Colon (tissue), 2 donors: ENCODE data around the gene ARL6IP4.
"Not testable (repeated sequence)": the region's sequence is repeated elsewhere in the genome, so short reads cannot be mapped to it uniquely, and the experiment has no call there.

Experiments used
- FAIRE-seq: peaks from 2 replicates; lab custom pipeline; 2012; peaks lifted over from hg19 to GRCh38; lab: Jason Lieb, UNC
- donor health status: control.
- donor health status: control.

The ARL6IP4 gene

GRCh38 chr12:122980183-122981035 lies at the start of gene ARL6IP4:
Gene ARL6IP4 (plus strand): TSS chr12:122980681. CDS start chr12:122981140, 459 bp downstream.
- FAIRE-seq, result no peak

- no peak for FAIRE-seq
Observed at GRCh38 chr12:122932207-122932606, 48.3 kb upstream of the ARL6IP4 start.

- no peak for FAIRE-seq
Observed at GRCh38 chr12:122934722-122935121, 45.8 kb upstream of the ARL6IP4 start.

- FAIRE-seq, result no peak
Observed at GRCh38 chr12:122935318-122935717, 45.2 kb upstream of the ARL6IP4 start.

GRCh38 chr12:122937622-122938091 lies 42.8 kb upstream of the ARL6IP4 start:
- FAIRE-seq, result no peak

GRCh38 chr12:122939125-122939524 lies 41.4 kb upstream of the ARL6IP4 start:
- no peak for FAIRE-seq

GRCh38 chr12:122941351-122941750 lies 39.1 kb upstream of the ARL6IP4 start:
- not testable (repeated sequence) for FAIRE-seq

GRCh38 chr12:122942637-122943036 lies 37.8 kb upstream of the ARL6IP4 start:
- FAIRE-seq, result no peak

GRCh38 chr12:122943196-122943595 lies 37.3 kb upstream of the ARL6IP4 start:
- no peak for FAIRE-seq

- no peak for FAIRE-seq
Observed at GRCh38 chr12:122944605-122945592, 35.6 kb upstream of the ARL6IP4 start.

- no peak for FAIRE-seq
Observed at GRCh38 chr12:122946690-122947341, 33.7 kb upstream of the ARL6IP4 start.

- no peak for FAIRE-seq
Observed at GRCh38 chr12:122947352-122947792, 33.1 kb upstream of the ARL6IP4 start.

GRCh38 chr12:122948605-122949004 lies 31.9 kb upstream of the ARL6IP4 start:
- FAIRE-seq, result no peak

GRCh38 chr12:122949405-122949804 lies 31.1 kb upstream of the ARL6IP4 start:
- FAIRE-seq, result no peak

- FAIRE-seq, result no peak
Observed at GRCh38 chr12:122949816-122950675, 30.4 kb upstream of the ARL6IP4 start.

- no peak for FAIRE-seq
Observed at GRCh38 chr12:122951406-122951805, 29.1 kb upstream of the ARL6IP4 start.

- FAIRE-seq, result no peak
Observed at GRCh38 chr12:122951979-122952892, 28.2 kb upstream of the ARL6IP4 start.

- no peak for FAIRE-seq
Observed at GRCh38 chr12:122955156-122955555, 25.3 kb upstream of the ARL6IP4 start.

GRCh38 chr12:122956035-122956434 lies 24.4 kb upstream of the ARL6IP4 start:
- FAIRE-seq, result no peak
